ACC112 (cell line): ENCODE measurements around the gene BAMBI.

Experiments
- H2AFZ ChIP-seq: fragments of 200-600 bp; sonication (generic); one replicate; pipeline ENCODE4 v1.6.0; 2017; ENCODE audit warnings: antibody characterized with exemption, low read length; ENCODE audit not compliant: unreplicated experiment
- H3K27ac ChIP-seq: fragments of 200-600 bp; sonication (generic); 2 replicates; pipeline ENCODE4 v1.5.1; 2014; ENCODE audit warnings: low read depth, mild to moderate bottlenecking, antibody characterized with exemption, low read length, moderate library complexity
- H3K27me3 ChIP-seq: fragments of 200-600 bp; sonication (generic); 2 replicates; pipeline ENCODE4 v1.6.1; 2014; ENCODE audit warnings: mild to moderate bottlenecking, antibody characterized with exemption, low read length, moderate library complexity, mixed read lengths; ENCODE audit not compliant: insufficient read depth
- H3K36me3 ChIP-seq: fragments of 200-600 bp; sonication (generic); 2 replicates; pipeline ENCODE4 v1.6.1; 2016; ENCODE audit warnings: mild to moderate bottlenecking, antibody characterized with exemption, low read length, moderate library complexity, mixed read lengths; ENCODE audit not compliant: insufficient read depth
- H3K4me1 ChIP-seq: fragments of 200-600 bp; sonication (generic); one replicate; pipeline ENCODE4 v1.6.1; 2016; ENCODE audit warnings: low read length, mixed read lengths; ENCODE audit not compliant: insufficient read depth, unreplicated experiment, control insufficient read depth
- H3K4me3 ChIP-seq: fragments of 200-600 bp; sonication (generic); 2 replicates; pipeline ENCODE4 v1.5.1; 2014; ENCODE audit warnings: mild to moderate bottlenecking, low read depth, low read length
- H3K79me2 ChIP-seq: fragments of 200-600 bp; sonication (generic); one replicate; pipeline ENCODE4 v1.6.0; 2016; ENCODE audit warnings: low read length; ENCODE audit not compliant: control insufficient read depth, unreplicated experiment, insufficient read depth

BAMBI gene

DNA sequence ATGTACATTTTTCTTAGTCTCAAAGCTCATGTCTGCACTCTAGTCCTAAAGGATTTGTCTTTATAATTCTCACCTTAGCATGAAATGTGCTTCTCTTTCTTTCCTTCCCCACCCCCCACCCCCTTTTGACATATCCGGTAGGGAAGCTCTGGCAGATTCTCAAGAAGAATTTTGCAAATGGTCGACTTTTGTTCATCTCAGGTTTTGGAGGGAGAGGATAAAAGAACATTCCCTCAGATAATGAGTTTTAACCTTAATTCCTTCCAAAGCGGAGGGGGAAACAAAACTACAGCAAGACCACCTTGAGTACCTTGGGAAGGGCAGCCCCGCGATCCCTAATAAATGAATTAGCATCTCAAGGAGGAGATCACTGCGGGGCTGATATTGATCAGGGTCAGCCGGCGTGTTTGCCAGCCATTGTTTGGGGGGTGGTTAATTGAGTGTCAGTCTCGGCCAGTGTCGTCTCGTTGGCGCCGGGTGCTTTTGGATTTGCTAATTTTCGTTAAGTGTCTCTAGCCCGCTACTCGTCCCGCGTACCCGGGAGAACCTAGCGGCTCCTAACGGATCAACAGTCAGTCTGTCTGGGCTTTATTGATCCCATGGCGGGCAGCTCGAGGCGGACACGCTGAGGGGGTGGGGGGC is 874 bp upstream of the BAMBI start:
- peaks cover 17% of the 10 kb centered on the region for H3K79me2 ChIP-seq
- H3K4me3 ChIP-seq = peak overlapping the region; percentile 77
- H3K4me1 ChIP-seq = peaks cover 28% of the 10 kb centered on the region
- peak overlapping the region; percentile 78 for H2AFZ ChIP-seq
- no peaks in the 10 kb centered on the region for H3K36me3 ChIP-seq
- peaks cover 45% of the 10 kb centered on the region for H3K27me3 ChIP-seq
- H3K27ac ChIP-seq = no peak overlapping the region

DNA sequence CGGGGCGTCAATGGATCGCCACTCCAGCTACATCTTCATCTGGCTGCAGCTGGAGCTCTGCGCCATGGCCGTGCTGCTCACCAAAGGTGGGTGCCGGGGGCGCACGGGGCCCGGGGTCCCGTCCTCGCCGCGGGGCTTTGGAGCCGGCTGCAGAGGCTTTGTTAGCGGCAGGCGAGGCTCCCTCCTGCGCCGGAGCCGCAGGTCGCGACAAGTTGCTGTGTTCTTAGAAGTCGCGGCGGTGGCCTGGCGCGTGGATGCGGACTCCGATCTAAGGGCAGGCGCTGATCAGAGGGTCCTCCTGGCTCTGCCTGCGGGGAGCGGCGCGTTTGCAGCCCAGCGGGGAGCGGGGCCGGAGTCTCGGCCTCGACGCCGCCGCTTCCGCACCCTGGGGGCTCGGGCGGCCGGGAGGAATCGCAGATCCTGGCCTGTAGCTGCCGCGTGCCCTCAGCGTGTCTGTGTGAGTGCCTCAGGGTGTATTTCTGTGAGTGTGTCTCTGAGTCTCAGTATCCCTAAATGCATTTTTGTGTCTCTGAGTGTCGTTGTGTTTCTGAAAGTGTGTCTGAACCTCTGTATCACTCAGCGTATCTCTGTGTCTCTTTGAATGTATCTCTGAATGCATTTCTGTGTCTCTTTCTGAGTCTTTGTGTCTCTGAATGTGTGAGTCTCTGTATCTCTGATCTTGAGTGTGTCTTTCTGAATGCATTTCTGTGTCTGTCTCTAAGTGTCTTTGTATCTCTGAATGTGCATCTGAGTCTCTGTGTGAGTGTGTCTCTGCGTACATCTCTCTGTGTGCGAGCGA is 766 bp downstream of the BAMBI start:
- Histone ChIP-seq H3K4me1 (peaks cover 29% of the 10 kb centered on the region), H3K4me3 (peak overlapping the region; percentile 82), H3K27me3 (peaks cover 35% of the 10 kb centered on the region), H2AFZ (peak overlapping the region; percentile 82), H3K36me3 (0 out of 2 replicates have a peak, but pooled peaks cover 4% of the 10 kb centered on the region), H3K79me2 (peaks cover 17% of the 10 kb centered on the region), H3K27ac (no peak overlapping the region)

DNA sequence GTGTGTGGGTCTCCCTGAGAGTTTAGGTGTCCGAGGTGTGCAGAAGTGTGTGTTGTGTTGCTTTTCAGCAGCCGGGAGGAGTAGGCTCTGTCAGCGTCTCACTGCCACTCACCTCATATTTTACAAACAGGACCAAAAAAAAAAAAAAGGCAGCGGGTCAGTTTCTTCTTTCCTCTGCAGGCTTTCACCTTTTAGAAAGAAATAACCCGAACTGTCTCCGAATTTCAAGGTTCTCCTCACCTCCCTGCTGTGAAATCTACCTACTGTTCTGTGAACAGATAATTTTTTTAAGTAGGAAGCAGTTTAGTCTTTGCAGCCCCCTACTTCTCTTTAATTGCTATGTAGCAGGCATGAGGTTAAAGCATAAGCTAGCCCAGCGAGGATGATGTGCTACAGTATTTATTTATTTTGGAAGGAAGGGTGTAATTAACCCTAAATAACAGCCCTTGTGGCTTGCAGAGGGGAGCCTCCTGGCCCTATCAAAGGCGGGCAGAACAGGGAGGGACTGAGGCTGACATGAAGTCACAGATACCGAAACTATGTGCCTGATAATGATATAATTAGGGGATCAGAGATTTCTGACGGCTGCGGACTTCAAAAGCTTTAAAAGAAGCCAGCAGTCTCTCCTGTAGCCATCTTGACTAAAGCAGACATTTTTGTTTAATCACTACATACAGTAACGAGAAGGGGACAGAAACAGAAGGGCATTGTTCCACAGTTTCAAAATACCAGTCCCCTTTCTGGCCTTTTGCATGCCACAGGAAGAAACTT is 1.6 kb downstream of the BAMBI start:
- H2AFZ ChIP-seq = peak overlapping the region; percentile 82
- H3K27me3 ChIP-seq = peaks cover 30% of the 10 kb centered on the region
- peak overlapping the region; percentile 82 for H3K4me3 ChIP-seq
- peaks cover 29% of the 10 kb centered on the region for H3K4me1 ChIP-seq
- no peak overlapping the region for H3K27ac ChIP-seq
- 0 out of 2 replicates have a peak, but pooled peaks cover 4% of the 10 kb centered on the region for H3K36me3 ChIP-seq
- H3K79me2 ChIP-seq = peaks cover 17% of the 10 kb centered on the region

DNA sequence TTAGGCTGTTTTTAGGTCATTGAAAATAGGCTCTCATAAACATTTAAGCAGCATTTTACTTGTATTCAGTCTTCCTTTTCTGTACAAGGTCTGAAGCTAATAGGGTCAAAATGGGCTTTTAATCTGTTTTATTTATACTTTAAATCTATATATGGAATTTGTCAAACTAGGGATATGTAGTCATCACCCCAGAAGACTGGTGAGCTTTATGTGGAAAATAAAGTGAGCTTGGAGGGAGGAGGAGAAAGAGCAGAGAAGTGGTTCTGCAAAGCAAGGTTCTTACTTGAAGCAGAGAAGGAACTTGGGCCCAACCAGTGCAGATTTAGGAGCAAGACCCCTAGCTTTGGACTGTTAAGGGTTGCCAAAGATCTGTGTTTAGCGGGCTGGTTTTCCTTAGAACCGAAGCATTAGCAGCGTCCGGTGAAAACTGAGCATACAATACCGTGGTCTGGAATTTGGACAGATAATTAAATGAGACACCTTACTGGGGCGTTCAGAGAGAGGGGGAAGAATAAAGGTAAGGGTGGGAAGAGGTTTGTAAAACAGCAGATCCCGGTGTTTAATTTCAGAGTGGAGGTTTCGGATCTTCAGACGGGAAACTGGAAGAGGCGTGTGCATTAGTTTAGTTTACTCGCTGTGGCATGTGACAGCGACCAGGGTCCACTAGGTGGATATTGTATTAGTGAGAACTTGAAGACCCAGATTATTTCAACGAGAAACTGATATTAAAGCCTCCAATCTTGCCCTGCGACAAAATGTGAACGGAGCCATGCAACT is 2.4 kb downstream of the BAMBI start:
- peaks cover 29% of the 10 kb centered on the region for H3K4me1 ChIP-seq
- 0 out of 2 replicates have a peak, but pooled peaks cover 4% of the 10 kb centered on the region for H3K36me3 ChIP-seq
- H3K79me2 ChIP-seq = peaks cover 17% of the 10 kb centered on the region
- no peak overlapping the region for H2AFZ ChIP-seq
- H3K27me3 ChIP-seq = peaks cover 21% of the 10 kb centered on the region
- H3K4me3 ChIP-seq = peak overlapping the region; percentile 82
- H3K27ac ChIP-seq = no peak overlapping the region

DNA sequence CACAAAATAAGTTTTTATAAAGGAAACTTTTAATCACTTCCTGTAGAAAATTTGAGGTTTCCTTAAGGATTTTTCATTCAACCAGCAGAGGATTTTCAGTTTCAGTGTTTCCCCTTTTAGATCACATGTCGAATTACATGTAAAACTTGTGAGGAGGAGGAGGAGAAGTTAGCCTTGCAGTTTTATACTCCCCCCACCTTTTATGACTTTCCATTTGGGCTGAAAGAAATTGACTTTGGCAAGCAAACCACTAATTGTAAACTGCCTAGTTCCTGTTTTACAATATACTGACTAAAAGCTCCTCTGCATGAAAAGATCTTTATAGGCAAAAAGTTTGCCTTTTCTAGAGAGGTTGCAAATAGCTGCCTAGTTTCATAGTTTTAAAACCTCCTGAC is 3.0 kb downstream of the BAMBI start:
- Histone ChIP-seq H3K79me2 (peaks cover 17% of the 10 kb centered on the region), H3K27ac (no peak overlapping the region), H3K4me3 (peak overlapping the region; percentile 82; the same call in 1 of the 2 replicates), H3K4me1 (peaks cover 29% of the 10 kb centered on the region), H3K27me3 (peaks cover 15% of the 10 kb centered on the region), H3K36me3 (0 out of 2 replicates have a peak, but pooled peaks cover 4% of the 10 kb centered on the region), H2AFZ (no peak overlapping the region)

DNA sequence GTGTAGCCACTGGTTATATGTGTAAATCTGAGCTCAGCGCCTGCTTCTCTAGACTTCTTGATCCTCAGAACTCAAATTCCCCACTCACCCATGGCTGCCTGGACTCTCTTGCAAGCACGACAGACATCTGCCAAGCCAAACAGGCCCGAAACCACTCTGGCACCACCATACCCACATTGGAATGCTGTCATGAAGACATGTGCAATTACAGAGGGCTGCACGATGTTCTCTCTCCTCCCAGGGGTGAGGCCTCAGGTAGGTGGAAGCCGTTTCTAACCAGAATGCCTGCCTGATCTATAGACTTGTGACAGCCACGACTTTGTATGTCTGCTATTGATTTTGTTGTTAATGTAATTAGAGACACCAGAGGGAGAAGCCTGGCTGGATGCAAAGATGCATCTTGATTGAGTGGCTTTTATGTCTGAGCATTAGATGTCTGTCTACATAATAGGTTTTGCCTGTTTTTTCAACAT is 4.0 kb downstream of the BAMBI start:
- 0 out of 2 replicates have a peak, but pooled peaks cover 4% of the 10 kb centered on the region for H3K36me3 ChIP-seq
- H3K27me3 ChIP-seq = peaks cover 7% of the 10 kb centered on the region
- no peak overlapping the region for H3K27ac ChIP-seq
- H2AFZ ChIP-seq = no peak overlapping the region
- H3K4me1 ChIP-seq = peaks cover 29% of the 10 kb centered on the region
- H3K79me2 ChIP-seq = peaks cover 17% of the 10 kb centered on the region
- H3K4me3 ChIP-seq = no peak overlapping the region

DNA sequence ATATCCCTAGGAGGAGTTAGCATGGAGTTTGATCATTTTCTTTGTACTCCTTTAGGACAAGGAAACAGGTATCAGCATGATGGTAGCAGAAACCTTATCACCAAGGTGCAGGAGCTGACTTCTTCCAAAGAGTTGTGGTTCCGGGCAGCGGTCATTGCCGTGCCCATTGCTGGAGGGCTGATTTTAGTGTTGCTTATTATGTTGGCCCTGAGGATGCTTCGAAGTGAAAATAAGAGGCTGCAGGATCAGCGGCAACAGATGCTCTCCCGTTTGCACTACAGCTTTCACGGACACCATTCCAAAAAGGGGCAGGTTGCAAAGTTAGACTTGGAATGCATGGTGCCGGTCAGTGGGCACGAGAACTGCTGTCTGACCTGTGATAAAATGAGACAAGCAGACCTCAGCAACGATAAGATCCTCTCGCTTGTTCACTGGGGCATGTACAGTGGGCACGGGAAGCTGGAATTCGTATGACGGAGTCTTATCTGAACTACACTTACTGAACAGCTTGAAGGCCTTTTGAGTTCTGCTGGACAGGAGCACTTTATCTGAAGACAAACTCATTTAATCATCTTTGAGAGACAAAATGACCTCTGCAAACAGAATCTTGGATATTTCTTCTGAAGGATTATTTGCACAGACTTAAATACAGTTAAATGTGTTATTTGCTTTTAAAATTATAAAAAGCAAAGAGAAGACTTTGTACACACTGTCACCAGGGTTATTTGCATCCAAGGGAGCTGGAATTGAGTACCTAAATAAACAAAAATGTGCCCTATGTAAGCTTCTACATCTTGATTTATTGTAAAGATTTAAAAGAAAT is 4.8 kb downstream of the BAMBI start:
- peaks cover 26% of the 10 kb centered on the region for H3K4me1 ChIP-seq
- H3K79me2 ChIP-seq = peaks cover 17% of the 10 kb centered on the region
- no peaks in the 10 kb centered on the region for H3K27me3 ChIP-seq
- H2AFZ ChIP-seq = no peak overlapping the region
- H3K27ac ChIP-seq = no peak overlapping the region
- H3K4me3 ChIP-seq = no peak overlapping the region
- H3K36me3 ChIP-seq = 0 out of 2 replicates have a peak, but pooled peaks cover 4% of the 10 kb centered on the region

DNA sequence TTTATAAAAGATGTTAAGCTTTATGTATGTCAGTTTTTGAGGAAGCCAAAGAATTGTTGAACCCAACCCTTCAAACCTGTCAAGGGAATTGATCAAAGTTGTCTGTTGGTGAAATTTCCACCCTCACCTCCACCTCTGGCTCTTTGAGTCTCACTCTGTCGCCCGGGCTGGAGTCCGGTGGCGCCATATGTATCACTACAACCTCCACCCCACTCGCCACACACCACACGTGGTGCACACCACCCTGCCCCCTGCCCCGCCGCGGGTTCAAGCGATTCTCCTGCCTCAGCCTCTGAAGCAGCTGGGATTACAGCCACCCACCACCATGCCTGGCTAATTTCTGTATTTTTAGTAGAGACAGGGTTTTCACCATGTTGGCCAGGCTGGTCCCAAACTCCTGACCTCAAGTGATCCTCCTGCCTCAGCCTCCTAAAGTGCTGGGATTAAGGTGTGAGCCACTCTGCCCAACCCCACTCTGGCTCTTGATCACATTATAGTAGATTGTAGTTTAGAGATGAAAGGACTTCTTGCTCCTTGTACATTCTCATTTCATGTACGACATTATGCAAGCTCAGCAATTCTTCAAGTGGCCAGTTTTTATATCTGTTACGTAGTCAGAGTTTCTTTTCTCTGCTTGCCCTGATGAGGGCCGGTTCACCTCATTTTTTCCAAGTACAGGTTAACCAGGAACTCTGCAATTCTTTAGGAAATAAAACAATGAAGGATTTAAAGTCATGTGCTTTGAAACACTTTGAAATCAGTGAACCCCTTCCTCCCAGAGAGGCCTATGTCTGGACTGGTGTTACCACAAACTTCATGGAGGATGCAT is 7.0 kb downstream of the BAMBI start:
- peaks cover 6% of the 10 kb centered on the region for H3K79me2 ChIP-seq
- no peak overlapping the region for H3K4me3 ChIP-seq
- H3K27ac ChIP-seq = no peak overlapping the region
- 0 out of 2 replicates have a peak, but pooled peaks cover 4% of the 10 kb centered on the region for H3K36me3 ChIP-seq
- no peak overlapping the region for H2AFZ ChIP-seq
- H3K4me1 ChIP-seq = peaks cover 21% of the 10 kb centered on the region
- H3K27me3 ChIP-seq = no peaks in the 10 kb centered on the region
